COLO668 (cell line): ENCODE data around the gene ATP2B3.

ENCODE experiments used
- DNase-seq: peaks from one replicate; lab custom pipeline; 2025; ENCODE audit not compliant: unreplicated experiment; lab: John Stamatoyannopoulos, UW

ATP2B3 gene

DNA sequence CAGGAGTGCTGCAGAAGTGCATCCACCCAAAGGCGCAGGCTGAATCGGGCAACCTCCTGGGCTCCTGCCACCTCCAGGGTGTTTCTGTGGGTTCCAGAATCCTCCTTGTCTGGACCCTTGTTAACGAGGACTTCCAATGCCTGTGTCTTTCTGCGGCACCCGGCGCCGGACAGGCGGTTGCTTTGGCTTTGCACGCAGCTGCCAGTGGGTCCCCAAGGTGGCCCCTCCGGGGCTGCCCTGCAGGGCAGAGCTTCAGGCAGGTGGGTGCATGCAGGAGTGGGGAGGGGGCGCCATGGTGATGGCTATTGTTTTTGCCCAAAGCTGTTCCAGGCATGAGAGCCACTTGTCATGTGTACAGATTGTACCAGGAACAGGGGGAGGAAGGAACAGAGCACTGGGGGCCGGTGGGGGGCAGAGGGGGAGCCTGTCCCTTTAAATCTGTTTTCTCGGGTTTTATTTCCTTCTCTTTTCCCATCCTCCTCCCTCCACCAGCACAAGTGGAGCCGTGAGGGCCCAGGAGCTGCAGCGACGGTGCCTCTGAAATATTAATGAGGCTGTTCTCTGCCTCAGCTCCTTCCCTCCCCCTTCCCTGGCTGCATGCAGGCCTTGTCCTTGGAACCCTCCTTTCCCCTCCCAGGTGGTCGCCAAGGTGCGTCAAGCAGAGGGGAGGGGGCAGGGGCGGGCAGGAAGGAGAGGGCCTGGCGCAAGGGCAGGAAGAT lies 13.1 kb downstream of the ATP2B3 start:
- no peak for DNase-seq

- no peak for DNase-seq
These were observed 15.6 kb downstream of the ATP2B3 start for GRCh38 chrX:153533091-153533490.

GRCh38 chrX:153537080-153537479 lies 19.6 kb downstream of the ATP2B3 start:
- DNase-seq, result no peak

DNA sequence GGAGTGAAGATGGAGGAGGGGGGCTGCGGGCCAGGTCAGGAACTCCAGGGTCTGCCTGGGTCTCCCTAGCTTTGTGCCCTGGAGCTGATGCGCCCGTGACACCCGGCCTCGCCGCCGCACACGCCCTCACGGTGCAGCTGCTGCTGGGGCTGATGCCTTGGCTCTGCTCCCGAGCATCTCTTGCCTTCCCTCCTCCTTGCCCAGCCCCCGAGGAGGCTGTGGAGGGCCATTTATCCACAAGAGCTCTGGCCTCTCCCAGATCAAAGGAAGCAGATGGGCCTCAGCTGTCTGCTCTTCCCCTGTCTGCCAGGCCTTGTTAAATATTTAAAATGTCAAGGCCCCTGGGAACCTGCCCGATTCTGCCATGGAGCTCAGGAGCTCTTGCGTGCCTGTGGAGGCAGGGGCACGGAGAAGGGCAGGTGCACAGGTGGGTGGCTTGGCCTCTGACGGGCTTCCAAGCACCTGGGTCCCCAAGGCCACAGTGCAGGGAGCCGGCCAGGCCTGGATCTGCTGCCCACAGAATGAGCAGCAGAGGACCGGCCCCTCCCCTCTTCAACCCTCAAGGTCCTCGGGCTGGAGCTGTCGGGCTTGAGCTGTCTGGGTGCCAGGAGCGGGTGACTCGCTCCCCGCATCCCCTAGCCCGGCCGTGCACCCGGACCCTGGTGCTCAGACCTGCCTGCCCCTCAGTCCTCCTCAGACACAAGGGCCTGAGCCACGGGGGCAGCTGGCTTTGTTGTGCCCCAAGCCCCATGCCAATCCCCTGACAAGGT lies 20.3 kb downstream of the ATP2B3 start:
- DNase-seq, result no peak

GRCh38 chrX:153538424-153538823 lies 21.0 kb downstream of the ATP2B3 start:
- no peak for DNase-seq

DNA sequence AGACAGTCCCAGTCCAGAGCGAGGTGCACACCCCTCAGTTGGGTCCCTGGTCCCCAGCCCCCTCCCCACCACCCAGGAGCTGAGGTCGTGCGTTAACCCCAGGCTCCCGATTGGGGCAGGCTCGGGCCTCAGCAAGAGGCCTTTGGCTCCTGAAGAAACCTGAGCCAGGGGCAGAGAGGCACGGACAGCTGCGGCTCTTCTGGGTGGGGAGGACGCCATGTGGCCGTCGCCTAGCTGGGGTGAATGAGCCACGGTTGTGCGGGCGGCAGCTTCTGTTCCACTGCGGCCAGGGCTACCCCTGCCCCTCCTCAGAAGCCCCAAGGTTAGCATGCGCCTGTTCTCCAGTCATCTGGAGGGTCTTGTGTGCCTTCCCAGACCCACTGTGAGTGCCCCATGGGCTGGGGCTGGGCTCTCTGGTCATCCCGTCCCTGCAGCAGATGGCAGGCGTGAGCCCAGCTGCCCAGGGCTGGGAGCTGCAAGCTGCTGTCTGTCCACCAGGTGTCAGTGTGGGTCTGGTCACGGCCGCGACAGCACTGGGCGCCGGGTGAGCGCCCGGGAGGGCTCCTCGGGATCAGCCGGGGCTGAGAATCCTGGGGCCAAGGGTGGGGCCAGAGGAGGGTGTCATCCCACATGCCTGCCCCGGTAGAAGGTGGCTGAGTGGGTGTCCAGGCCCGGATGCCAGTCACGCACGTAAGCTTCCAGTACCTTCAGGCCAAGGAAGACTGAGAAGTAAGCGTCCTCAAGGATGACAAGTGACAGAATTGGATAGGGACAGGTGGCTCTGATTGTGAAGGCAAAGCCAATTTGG lies 21.9 kb downstream of the ATP2B3 start:
- DNase-seq, result peak; percentile 67

- no peak for DNase-seq
These were observed 22.5 kb downstream of the ATP2B3 start for GRCh38 chrX:153539979-153540358.

DNA sequence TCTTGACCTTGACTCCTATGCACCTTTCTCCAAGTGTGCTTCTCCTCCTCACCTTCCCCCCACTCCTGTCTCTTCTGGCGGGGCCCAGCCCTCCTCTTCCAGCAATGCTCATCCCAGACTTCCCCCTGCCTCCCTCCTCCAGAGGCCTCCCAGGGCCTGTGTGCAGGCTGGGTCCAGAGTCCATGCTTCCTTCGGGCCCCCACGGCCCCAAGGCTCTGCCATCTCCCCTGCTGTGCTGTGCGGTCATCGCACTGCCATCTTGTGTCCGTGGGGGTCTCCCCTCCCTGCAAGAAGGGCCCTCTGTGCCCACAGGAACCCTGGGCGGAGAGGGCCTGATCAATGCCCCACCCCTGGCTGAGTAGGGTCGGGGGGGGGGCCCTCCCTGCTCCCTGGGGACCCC lies 27.3 kb downstream of the ATP2B3 start:
- no peak for DNase-seq

GRCh38 chrX:153546386-153546785 lies 28.9 kb downstream of the ATP2B3 start:
- DNase-seq, result no peak

GRCh38 chrX:153547195-153547594 lies 29.8 kb downstream of the ATP2B3 start:
- no peak for DNase-seq

DNA sequence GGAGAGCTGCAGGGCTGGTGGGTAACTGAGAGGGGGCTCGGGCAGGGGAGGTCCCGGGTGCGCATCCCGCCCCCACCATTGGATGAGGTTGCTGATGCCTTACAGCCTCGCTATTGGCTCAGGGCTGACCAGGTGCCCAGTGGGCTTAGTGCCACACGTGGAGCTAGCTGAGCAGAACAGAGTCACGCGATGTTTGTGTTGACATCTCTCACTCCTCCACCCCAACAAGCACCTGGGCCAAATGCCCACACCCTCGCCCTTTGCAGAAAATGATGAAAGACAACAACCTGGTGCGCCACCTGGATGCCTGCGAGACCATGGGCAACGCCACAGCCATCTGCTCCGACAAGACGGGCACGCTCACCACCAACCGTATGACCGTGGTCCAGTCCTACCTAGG lies 31.8 kb downstream of the ATP2B3 start:
- DNase-seq, result no peak

DNA sequence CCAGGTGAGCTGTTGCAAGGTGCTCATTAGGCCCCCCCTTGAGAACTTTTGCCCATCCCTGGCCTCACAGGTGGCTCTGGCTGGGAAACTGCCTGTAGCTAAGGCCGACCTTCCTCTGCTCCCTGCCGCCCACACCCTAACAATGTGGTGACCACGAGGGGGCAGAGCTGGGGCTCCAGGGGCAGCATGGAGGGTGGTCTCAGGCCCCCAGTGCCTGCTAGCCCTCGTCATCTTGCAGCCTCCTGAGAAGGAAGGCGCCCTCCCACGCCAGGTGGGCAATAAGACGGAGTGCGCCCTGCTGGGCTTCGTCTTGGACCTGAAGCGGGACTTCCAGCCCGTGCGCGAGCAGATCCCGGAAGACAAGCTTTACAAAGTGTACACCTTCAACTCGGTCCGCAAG lies 32.4 kb downstream of the ATP2B3 start:
- no peak for DNase-seq

DNA sequence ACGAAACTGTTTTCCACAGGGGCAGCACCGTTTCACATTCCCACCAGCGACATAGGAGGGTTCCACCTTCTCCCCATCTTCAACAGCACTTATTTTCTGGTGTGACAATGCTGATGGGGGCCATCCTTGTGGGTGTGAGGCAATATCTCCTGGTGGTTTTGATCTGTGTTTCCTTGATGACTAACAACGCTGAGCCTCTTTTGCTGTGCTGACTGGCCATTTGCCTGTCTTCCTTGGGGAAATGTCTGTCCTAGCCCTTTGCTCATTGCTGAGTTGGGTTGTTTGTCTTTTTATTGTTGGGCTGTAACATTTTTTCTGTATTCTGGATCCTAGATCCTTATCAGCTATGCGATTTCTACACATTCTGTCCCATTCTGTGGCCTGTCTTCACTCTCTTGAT lies 33.7 kb downstream of the ATP2B3 start:
- no peak for DNase-seq

GRCh38 chrX:153554519-153555167 lies 37.2 kb downstream of the ATP2B3 start:
- DNase-seq, result peak; percentile 59

GRCh38 chrX:153556767-153557166 lies 39.3 kb downstream of the ATP2B3 start:
- DNase-seq, result peak; percentile 39

DNA sequence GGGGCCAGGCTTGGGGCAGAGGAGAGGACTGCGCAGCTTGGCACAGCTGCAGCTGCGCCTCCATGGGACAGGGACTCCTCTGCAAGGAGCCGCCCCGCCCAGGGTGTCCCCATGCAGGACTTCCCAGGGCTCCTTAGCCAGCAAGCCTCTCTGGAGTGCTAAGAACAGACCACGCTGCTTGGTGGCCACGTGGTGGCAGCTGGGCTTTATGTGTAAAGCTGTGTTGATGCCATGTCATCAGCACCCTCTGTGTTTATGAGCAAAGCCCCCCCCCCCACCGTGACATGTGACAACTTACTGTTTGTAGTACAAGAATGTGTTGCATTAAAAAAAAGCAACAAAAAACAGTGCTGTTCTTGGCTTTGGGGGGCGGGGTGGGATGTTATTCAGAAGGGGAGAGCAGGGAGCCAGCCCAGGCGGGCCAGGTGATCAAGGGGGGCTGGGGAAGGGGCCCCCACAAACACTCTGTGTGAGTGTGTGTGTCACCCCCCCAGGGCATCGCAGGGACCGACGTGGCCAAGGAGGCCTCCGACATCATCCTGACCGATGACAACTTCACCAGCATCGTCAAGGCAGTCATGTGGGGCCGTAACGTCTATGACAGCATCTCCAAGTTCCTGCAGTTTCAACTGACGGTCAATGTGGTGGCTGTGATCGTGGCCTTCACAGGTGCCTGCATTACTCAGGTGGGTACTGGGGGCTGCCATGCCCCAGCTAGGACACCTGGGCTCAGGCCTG lies 40.3 kb downstream of the ATP2B3 start:
- no peak for DNase-seq

GRCh38 chrX:153560000-153560399 lies 42.6 kb downstream of the ATP2B3 start:
- DNase-seq, result no peak

DNA sequence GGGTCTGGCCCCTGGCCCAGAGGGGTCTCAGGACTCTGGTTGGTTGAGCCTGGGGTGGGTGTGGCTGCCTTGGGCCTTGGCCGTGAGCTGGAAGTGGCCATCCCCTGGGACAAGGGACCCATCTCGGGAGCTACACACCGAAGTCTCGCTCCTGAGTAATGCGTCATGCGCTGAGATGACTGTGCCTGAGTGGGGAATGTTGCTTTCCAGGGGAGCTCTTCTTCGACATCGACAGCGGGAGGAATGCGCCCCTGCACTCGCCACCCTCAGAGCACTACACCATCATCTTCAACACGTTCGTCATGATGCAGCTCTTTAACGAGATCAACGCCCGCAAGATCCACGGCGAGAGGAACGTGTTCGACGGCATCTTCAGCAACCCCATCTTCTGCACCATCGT lies 43.0 kb downstream of the ATP2B3 start:
- DNase-seq, result no peak

- DNase-seq, result no peak
These were observed 43.9 kb downstream of the ATP2B3 start for GRCh38 chrX:153561337-153561736.

DNA sequence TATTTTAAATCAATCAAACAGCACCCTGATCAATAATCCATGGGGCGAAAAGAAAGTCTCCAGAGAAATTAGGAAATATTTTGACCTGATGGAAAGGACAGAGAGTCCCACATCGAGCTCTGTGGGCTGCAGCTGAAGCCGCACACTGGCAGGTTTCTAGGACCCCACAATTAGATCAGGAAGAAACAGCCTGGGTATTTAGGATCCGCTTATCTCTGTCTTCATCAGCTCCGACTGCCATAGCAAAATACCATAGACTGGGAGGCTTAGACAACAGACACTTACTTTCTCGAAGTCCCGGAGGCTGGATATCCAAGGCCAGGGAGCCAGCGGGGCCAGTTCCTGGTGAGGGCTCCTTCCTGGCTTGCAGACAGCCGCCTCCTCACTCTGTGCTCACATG lies 45.1 kb downstream of the ATP2B3 start:
- no peak for DNase-seq
